SU-DHL-6 (cell line): ENCODE data around the gene CHST6.

Experiments
- CTCF ChIP-seq: fragments of 200-600 bp; sonication (generic); IDR thresholded peaks from one replicate; pipeline ENCODE4 v1.5.1; 2017; ENCODE audit warnings: antibody characterized with exemption, mild to moderate bottlenecking, low read length, moderate library complexity; ENCODE audit not compliant: insufficient read depth, poor library complexity, severe bottlenecking
- EZH2phosphoT487 ChIP-seq: fragments of 200-600 bp; sonication (generic), shearing (Covaris generic); conservative IDR thresholded peaks from 2 replicates; pipeline ENCODE4 v1.6.1; 2018; ENCODE audit warnings: mild to moderate bottlenecking, antibody characterized with exemption, low read length, moderate library complexity, mixed read lengths

DNA sequence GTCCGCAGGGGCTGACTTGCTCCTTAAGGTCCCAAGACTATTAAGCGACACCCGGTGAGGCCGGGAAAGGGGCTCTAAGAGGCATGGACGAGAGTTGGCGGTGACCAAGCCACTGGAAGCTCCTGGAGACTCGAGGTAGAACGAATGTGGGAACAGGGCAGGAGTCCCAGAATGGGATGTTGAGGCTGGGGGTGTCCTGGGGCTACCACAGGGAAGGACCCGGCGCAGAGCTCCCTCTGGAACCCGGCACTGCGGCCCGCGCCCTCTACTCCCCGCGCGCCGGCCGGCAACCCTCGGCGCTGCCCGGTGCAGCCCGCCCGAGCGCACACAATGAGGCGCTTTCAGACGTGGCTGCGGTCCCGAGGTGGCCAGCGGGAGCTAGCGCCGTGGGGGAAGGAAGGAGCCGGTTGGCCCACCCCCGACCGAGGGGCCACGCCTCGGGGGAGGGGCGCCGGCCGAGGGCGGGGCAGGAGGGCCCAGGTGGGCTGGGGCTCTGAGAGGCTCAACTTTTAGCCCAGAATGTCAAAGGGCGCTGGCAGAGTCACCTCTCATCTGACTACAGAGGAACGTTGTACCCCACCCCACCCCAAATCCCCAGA lies at the start of gene CHST6:
- TF ChIP-seq CTCF (no peak), EZH2phosphoT487 (no peak)
